HG03139 (cell line): ENCODE measurements around the gene CHD5.

Experiments used
- ATAC-seq: cut with Tn5 transposase; IDR thresholded peaks from one replicate; pipeline ENCODE4 v1.9.1; 2021; ENCODE audit not compliant: unreplicated experiment

Gene CHD5

GRCh38 chr1:6202256-6202655, 22.1 kb upstream of the CHD5 start:
- ATAC-seq = no peak

- no peak for ATAC-seq
Observed at GRCh38 chr1:6200188-6200809, 20.2 kb upstream of the CHD5 start.

- ATAC-seq = peak; percentile 94
Observed at GRCh38 chr1:6199298-6200187, 19.4 kb upstream of the CHD5 start, which contains the start of gene RPL22. Gene RPL22 (minus strand): TSS chr1:6199595. CDS start chr1:6199573, 22 bp downstream.

- peak; percentile 24 for ATAC-seq
Observed at GRCh38 chr1:6198646-6199297, 18.7 kb upstream of the CHD5 start.

GRCh38 chr1:6197746-6198427, 17.8 kb upstream of the CHD5 start:
- ATAC-seq = no peak

GRCh38 chr1:6191968-6192367, 11.8 kb upstream of the CHD5 start:
- ATAC-seq = no peak

- ATAC-seq = no peak
Observed at GRCh38 chr1:6188466-6188865, 8.3 kb upstream of the CHD5 start.

- ATAC-seq = no peak
Observed at GRCh38 chr1:6185635-6186382, 5.7 kb upstream of the CHD5 start.

GRCh38 chr1:6185151-6185550, 5.0 kb upstream of the CHD5 start:
- ATAC-seq = no peak

GRCh38 chr1:6184083-6184783, 4.1 kb upstream of the CHD5 start:
- no peak for ATAC-seq

GRCh38 chr1:6183520-6183989, 3.4 kb upstream of the CHD5 start:
- no peak for ATAC-seq

GRCh38 chr1:6181347-6181770, 1.2 kb upstream of the CHD5 start:
- no peak for ATAC-seq

GRCh38 chr1:6180707-6181311, 688 bp upstream of the CHD5 start:
- no peak for ATAC-seq

GRCh38 chr1:6179564-6180175, 451 bp downstream of the CHD5 start:
- ATAC-seq = no peak

GRCh38 chr1:6178751-6179563, 1.2 kb downstream of the CHD5 start:
- no peak for ATAC-seq

- ATAC-seq = no peak
Observed at GRCh38 chr1:6177681-6178380, 2.3 kb downstream of the CHD5 start.

GRCh38 chr1:6176779-6177178, 3.3 kb downstream of the CHD5 start:
- no peak for ATAC-seq
